ENCODE measurements around the gene TIGD1.
"Not testable (repeated sequence)": the region's sequence is repeated elsewhere in the genome, so short reads cannot be mapped to it uniquely, and the experiment has no call there.

TIGD1 gene

DNA sequence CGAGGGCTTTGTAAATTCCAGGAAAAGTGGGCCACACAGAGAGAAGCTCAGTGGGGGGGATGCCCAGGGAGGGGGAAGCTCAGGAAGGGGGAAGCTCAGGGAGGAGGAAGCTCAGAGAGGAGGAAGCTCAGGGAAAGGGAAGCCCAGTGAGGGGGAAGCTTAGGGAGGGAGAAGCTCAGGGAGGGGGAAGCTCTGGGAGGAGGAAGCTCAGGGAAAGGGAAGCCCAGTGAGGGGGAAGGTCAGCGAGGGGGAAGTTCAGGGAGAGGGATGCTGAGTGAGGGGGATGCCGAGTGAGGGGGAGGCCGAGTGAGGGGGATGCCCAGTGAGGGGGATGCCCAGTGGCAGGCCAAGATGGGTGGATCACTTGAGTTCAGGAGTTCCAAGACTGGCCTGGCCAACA is 11.7 kb downstream of the TIGD1 start:
- no peak for DNase-seq

GRCh38 chr2:232537499-232537898 is 12.9 kb downstream of the TIGD1 start:
- no peak for DNase-seq

GRCh38 chr2:232537079-232537478 is 13.3 kb downstream of the TIGD1 start:
- no peak for DNase-seq

GRCh38 chr2:232535761-232536530 is 14.4 kb downstream of the TIGD1 start:
- no peak for DNase-seq

- DNase-seq = no peak
Observed at GRCh38 chr2:232534940-232535651, 15.3 kb downstream of the TIGD1 start.

GRCh38 chr2:232533944-232534710 is 16.2 kb downstream of the TIGD1 start:
- DNase-seq = no peak

GRCh38 chr2:232532821-232533220 is 17.5 kb downstream of the TIGD1 start:
- DNase-seq = not testable (repeated sequence)

DNA sequence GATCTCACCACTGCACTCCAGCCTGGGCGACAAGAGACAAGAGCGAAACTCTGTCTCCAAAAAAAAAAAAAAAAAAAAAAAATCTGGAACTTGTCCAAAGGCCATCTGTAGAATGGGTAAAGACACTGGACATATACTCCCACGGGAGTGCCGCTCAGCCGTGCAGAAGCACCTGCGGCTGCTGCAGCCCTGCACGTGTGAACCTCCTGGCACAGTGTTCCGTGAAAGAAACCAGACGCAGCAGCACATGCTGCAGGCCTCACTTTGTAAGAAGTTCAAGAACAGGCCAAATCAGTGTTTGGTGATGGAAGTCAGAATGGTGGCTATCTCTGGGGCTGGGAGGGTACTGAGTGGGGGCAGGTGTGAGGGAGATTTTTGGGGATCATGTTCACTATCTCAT is 17.9 kb downstream of the TIGD1 start:
- DNase-seq = no peak

DNA sequence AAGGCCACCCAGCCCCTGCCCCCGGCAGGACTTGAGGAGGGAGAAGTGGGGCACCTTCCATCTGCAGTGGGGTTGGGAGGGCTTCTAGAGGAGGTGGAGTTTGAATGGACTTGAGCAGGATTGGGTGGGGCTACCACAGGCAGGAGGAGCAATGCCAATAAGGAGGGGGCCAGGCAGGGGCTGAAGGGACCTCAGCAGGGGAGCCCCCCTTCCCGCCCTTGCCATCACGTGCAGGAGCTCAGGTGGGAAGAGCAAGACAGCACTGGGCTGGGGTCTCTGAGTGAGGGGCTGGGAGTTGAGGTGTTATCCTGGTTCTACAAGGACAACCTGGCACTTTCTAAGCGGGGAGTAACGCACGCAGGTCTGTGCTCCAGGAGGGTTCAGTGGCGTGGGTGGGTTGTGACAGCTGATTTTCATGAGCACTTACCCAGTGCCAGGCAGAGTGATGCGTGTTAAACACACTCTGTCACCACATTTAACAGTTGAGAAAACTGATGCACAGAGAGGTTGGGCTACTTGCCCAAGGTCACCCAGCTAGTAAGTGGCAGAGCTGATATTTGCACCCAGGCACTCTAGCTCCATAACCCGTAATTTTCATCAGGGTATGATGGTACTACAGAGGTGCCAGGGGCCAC is 19.6 kb downstream of the TIGD1 start:
- no peak for DNase-seq

DNA sequence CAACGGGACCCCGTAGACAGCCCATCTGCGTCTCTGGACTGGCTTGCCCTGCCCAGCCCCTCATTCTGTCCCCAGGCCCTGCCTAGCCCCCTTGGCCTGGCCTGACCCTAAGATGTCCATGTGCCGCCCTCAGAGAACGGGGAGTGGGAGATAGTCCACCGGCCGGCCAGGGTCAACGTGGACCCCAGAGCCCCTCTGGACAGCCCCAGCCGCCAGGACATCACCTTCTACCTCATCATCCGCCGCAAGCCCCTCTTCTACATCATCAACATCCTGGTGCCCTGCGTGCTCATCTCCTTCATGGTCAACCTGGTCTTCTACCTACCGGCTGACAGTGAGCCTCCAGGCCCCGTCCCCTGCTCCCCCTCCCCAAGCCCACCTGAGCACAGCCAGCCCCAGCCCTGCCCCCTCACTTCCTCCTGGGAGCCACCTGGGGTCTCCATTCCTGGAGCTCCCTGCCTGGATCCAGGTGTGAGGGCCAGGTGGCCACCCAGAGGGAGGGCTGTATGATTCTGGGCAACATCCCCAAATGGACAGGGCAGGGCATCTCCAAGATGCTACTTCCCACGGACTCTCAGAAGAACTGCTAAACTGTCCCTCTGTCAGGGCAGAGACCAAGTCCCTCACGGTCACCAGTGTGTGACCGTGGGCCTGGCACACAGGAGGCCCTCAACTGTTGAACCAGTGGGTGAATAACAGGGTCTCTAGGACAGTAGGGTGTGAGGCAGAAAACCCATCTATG is 20.4 kb downstream of the TIGD1 start:
- no peak for DNase-seq

- no peak for DNase-seq
Observed at GRCh38 chr2:232528746-232529460, 21.5 kb downstream of the TIGD1 start.

DNA sequence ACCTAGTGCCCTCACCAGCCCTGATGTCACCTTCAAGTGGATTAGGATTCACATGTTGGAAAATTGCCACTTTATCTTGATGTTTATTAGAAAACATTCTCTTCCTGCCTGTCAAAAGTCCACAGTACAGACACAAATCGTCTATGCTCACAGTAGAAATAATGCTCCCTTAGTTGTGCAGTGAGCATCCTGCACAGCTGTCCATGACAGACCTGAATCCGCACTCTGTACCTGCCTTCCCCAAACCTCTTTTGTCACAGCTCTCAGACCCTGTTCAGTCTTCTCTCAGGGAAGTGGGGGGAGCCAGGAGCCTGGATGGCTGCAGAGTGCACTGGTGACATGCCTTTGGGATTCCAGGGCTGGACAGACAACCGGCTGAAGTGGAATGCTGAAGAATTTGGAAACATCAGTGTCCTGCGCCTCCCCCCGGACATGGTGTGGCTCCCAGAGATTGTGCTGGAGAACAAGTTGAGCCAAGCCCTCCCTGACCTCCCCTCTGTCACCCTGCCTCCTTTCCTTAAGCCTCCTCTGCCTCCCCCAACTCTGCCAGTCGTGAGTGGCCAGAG is 22.4 kb downstream of the TIGD1 start:
- no peak for DNase-seq

DNA sequence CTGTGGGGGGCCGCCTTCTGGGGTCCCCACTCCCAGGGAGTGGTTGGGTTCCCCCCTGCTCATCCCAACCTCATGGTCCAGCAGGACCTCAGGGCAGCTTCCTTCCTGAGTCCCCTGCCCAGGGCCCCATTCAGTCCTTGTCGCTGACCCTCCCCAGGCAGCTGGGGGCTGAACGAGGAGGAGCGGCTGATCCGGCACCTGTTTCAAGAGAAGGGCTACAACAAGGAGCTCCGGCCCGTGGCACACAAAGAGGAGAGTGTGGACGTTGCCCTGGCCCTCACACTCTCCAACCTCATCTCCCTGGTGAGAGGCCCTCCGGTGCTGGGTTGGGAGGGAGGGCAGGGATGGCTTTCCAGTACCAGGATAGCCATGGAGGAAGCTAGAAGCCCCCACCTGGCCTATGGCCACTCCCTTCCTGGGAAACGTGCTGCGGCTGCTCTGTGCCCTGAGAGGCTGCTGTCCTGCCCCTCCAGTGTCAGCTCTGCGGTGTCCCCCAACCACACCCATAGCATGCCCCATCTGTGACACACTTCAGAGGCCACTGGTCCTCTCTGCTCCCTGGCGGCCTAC is 23.9 kb downstream of the TIGD1 start:
- DNase-seq = no peak

- DNase-seq = no peak
Observed at GRCh38 chr2:232525791-232526371, 24.5 kb downstream of the TIGD1 start, which contains the start of gene CHRND. CHRND (plus strand) TSS chr2:232526160; CDS start chr2:232526216, 56 bp downstream.

- DNase-seq = no peak
Observed at GRCh38 chr2:232525199-232525598, 25.2 kb downstream of the TIGD1 start.

GRCh38 chr2:232524771-232525170 is 25.6 kb downstream of the TIGD1 start:
- DNase-seq = no peak

GRCh38 chr2:232523682-232524597 is 26.4 kb downstream of the TIGD1 start:
- peak; percentile 75 for DNase-seq

DNA sequence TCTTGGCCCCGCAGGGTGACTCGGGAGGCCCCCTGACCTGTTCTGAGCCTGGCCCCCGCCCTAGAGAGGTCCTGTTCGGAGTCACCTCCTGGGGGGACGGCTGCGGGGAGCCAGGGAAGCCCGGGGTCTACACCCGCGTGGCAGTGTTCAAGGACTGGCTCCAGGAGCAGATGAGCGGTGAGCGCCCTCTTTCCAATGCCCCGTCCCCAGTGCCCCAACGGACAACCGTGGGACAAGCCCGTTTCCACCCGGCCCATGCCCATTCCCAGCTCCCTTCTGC is 27.0 kb downstream of the TIGD1 start:
- no peak for DNase-seq

GRCh38 chr2:232522623-232523401 is 27.5 kb downstream of the TIGD1 start:
- no peak for DNase-seq

Data from activated CD8-positive, alpha-beta memory T cell treated with anti-CD3 and anti-CD28 coated beads for 24 hours (primary cell).